HepG2 (cell line): ENCODE results near the gene CTRL. TPM values are rescaled to one million over a fixed set of nuclear protein-coding genes. Genes with fewer than 3 reads are reported as not detected.

Source experiments
- CBX1 ChIP-seq: IDR thresholded peaks from one replicate; pipeline ENCODE4 v1.6.1; 2016; ENCODE audit warnings: antibody characterized with exemption, low read depth
- DBP ChIP-seq: sonication (generic); formaldehyde crosslinking; IDR thresholded peaks from 2 replicates; pipeline ENCODE4 v1.4.0; 2020; ENCODE audit warnings: missing genetic modification reagents; ENCODE audit errors: not compliant biosample characterization
- FOXP1 ChIP-seq, 2 experiments: fragments of 450-650 bp in 1 of 2; IDR thresholded peaks; 2 replicates each; pipeline ENCODE4 v1.6.1; 2017 to 2018; ENCODE audit warnings: antibody characterized with exemption in 1 of 2
- HMGA1 ChIP-seq: sonication (generic); formaldehyde crosslinking; conservative IDR thresholded peaks from 2 replicates; pipeline ENCODE4 v1.4.0; 2020; ENCODE audit warnings: missing genetic modification reagents
- MTA1 ChIP-seq: sonication (generic); formaldehyde crosslinking; IDR thresholded peaks from 2 replicates; pipeline ENCODE4 v1.4.0; 2020; ENCODE audit warnings: missing genetic modification reagents, mild to moderate bottlenecking, borderline replicate concordance
- NCOR1 ChIP-seq: fragments of 200-600 bp; sonication (generic); IDR thresholded peaks from 2 replicates; pipeline ENCODE4 v1.7.0; 2017; ENCODE audit warnings: antibody characterized with exemption, low read length, borderline replicate concordance
- NR2F6 ChIP-seq, 2 experiments: IDR thresholded peaks; 2 replicates each; pipeline ENCODE4 v1.6.1; 2016; ENCODE audit warnings: antibody characterized with exemption in 1 of 2, mild to moderate bottlenecking in 1 of 2
- PHF21A ChIP-seq: sonication (generic); formaldehyde crosslinking; IDR thresholded peaks from 2 replicates; pipeline ENCODE4 v1.5.0; 2020; ENCODE audit warnings: mild to moderate bottlenecking, missing genetic modification reagents
- SMAD3 ChIP-seq: sonication (generic); formaldehyde crosslinking; IDR thresholded peaks from 2 replicates; pipeline ENCODE4 v1.4.0; 2020; ENCODE audit warnings: missing genetic modification reagents
- SNAI1 ChIP-seq: sonication (generic); formaldehyde crosslinking; IDR thresholded peaks from 2 replicates; pipeline ENCODE4 v1.5.0; 2020; ENCODE audit warnings: mild to moderate bottlenecking, missing genetic modification reagents, borderline replicate concordance
- TAF1 ChIP-seq: sonication (generic); formaldehyde crosslinking; IDR thresholded peaks from 2 replicates; pipeline ENCODE4 v1.4.0; 2020; ENCODE audit warnings: missing genetic modification reagents
- TBX2 ChIP-seq: sonication (generic); formaldehyde crosslinking; IDR thresholded peaks from 2 replicates; pipeline ENCODE4 v1.5.0; 2020; ENCODE audit warnings: missing genetic modification reagents, mild to moderate bottlenecking, borderline replicate concordance
- ZNF33B ChIP-seq: sonication (generic); formaldehyde crosslinking; IDR thresholded peaks from 2 replicates; pipeline ENCODE4 v1.5.1; 2020; ENCODE audit warnings: mild to moderate bottlenecking, missing genetic modification reagents
- ZNF451 ChIP-seq: sonication (generic); formaldehyde crosslinking; IDR thresholded peaks from 2 replicates; pipeline ENCODE4 v1.5.0; 2020; ENCODE audit warnings: mild to moderate bottlenecking, missing genetic modification reagents
- ZNF558 ChIP-seq: sonication (generic); formaldehyde crosslinking; IDR thresholded peaks from 2 replicates; pipeline ENCODE4 v1.9.0; 2022; ENCODE audit warnings: mild to moderate bottlenecking, missing genetic modification reagents, borderline replicate concordance
- ZNF678 ChIP-seq: sonication (generic); formaldehyde crosslinking; IDR thresholded peaks from 2 replicates; pipeline ENCODE4 v1.4.0; 2020; ENCODE audit warnings: mild to moderate bottlenecking, missing genetic modification reagents
- ZNF792 ChIP-seq: IDR thresholded peaks from 2 replicates; pipeline ENCODE4 v1.6.1; 2016
- polyA plus RNA-seq, 8 experiments: library from polyadenylated mRNA; depleted of rRNA in 3 of 8; stranded (reverse) in 7 of 8; unstranded in 1 of 8; fragments of >200 nt; fragmentation: Illumina TruSeq in 4 of 8; extraction: Trizol in 4 of 8; gene quantifications; 2 replicates each; pipeline versions ENCODE4 v1.2.1 to v1.2.3, GENCODE V29; 2011 to 2016; ENCODE audit warnings: low read depth in 4 of 8, missing spikeins in 1 of 8, mixed read lengths in 1 of 8; ENCODE audit not compliant: insufficient read depth in 1 of 8
- total RNA-seq, 5 experiments: library from RNA; depleted of rRNA; stranded (reverse); fragments of >200 nt; fragmentation: Illumina TruSeq; extraction: Trizol; gene quantifications; 2 replicates each; pipeline ENCODE4 v1.2.3, GENCODE V29; 2016; ENCODE audit warnings: low read depth in 1 of 5
- TF ChIP-seq, protein P1 (sequence below), 2 experiments: sonication (generic) in 1 of 2; formaldehyde crosslinking in 1 of 2; IDR thresholded peaks; 2 replicates each; pipeline versions ENCODE4 v1.6.1 to v1.9.0; 2014 to 2022; ENCODE audit warnings: antibody characterized with exemption in 1 of 2, borderline replicate concordance in 1 of 2, inconsistent platforms in 1 of 2, low read depth in 1 of 2, missing genetic modification reagents in 1 of 2
- TF ChIP-seq, protein P2 (sequence below): IDR thresholded peaks from 2 replicates; pipeline ENCODE4 v1.6.1; 2016; ENCODE audit warnings: missing genetic modification reagents, missing compliant biosample characterization
- TF ChIP-seq, protein P3 (sequence below): sonication (generic); formaldehyde crosslinking; conservative IDR thresholded peaks from 2 replicates; pipeline ENCODE4 v1.8.0; 2022; ENCODE audit warnings: missing genetic modification reagents

The CTRL gene
- total and polyA plus RNA-seq, 2 of the 13 experiments (the other 11 are each of a cell fraction or from before 2014, with no cell fraction given), result 1.9 to 2.7 TPM

GRCh38 chr16:67969254-67970039 is 37.8 kb upstream of the CTRL start (continued):
- TF ChIP-seq DBP (CRISPR knock-in tag) (no peak), NCOR1 (no peak), CBX1 (no peak), HMGA1 (CRISPR knock-in tag) (no peak), SMAD3 (no peak), ZNF678 (CRISPR knock-in tag) (no peak), FOXP1 (IDR thresholded peaks at IDR 0.05) (no peak), FOXP1 (CRISPR knock-in tag; IDR thresholded peaks at IDR 0.05) (no peak; the same call in 1 of the 2 replicates), MTA1 (peak; percentile 33; the same call in 1 of the 2 replicates), NR2F6 (IDR thresholded peaks at IDR 0.05) (0 out of 2 replicates have a peak, but pooled peaks have one; percentile 0), NR2F6 (CRISPR knock-in tag; IDR thresholded peaks at IDR 0.05) (0 out of 2 replicates have a peak, but pooled peaks have one; percentile 11), PHF21A (CRISPR knock-in tag) (no peak; the same call in 1 of the 2 replicates), TAF1 (peak; percentile 52; the same call in 1 of the 2 replicates), TBX2 (CRISPR knock-in tag) (peak; percentile 41; the same call in 1 of the 2 replicates), ZNF33B (CRISPR knock-in tag) (0 out of 2 replicates have a peak, but pooled peaks have one; percentile 21), ZNF792 (no peak; the same call in 1 of the 2 replicates), ZNF558 (CRISPR knock-in tag) (no peak), ZNF451 (no peak), SNAI1 (CRISPR knock-in tag) (peak; percentile 15; the same call in 1 of the 2 replicates)
- TF ChIP-seq, protein P1, sequence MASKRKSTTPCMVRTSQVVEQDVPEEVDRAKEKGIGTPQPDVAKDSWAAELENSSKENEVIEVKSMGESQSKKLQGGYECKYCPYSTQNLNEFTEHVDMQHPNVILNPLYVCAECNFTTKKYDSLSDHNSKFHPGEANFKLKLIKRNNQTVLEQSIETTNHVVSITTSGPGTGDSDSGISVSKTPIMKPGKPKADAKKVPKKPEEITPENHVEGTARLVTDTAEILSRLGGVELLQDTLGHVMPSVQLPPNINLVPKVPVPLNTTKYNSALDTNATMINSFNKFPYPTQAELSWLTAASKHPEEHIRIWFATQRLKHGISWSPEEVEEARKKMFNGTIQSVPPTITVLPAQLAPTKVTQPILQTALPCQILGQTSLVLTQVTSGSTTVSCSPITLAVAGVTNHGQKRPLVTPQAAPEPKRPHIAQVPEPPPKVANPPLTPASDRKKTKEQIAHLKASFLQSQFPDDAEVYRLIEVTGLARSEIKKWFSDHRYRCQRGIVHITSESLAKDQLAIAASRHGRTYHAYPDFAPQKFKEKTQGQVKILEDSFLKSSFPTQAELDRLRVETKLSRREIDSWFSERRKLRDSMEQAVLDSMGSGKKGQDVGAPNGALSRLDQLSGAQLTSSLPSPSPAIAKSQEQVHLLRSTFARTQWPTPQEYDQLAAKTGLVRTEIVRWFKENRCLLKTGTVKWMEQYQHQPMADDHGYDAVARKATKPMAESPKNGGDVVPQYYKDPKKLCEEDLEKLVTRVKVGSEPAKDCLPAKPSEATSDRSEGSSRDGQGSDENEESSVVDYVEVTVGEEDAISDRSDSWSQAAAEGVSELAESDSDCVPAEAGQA (IDR thresholded peaks at IDR 0.05; ENCODE audit: low read depth), result no peak
- TF ChIP-seq, protein P1 (CRISPR knock-in tag; IDR thresholded peaks at IDR 0.05; ENCODE audit: borderline replicate concordance), result no peak
- TF ChIP-seq, protein P2, sequence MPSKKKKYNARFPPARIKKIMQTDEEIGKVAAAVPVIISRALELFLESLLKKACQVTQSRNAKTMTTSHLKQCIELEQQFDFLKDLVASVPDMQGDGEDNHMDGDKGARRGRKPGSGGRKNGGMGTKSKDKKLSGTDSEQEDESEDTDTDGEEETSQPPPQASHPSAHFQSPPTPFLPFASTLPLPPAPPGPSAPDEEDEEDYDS (CRISPR knock-in tag), result peak; percentile 51; the same call in 1 of the 2 replicates
- TF ChIP-seq, protein P3, sequence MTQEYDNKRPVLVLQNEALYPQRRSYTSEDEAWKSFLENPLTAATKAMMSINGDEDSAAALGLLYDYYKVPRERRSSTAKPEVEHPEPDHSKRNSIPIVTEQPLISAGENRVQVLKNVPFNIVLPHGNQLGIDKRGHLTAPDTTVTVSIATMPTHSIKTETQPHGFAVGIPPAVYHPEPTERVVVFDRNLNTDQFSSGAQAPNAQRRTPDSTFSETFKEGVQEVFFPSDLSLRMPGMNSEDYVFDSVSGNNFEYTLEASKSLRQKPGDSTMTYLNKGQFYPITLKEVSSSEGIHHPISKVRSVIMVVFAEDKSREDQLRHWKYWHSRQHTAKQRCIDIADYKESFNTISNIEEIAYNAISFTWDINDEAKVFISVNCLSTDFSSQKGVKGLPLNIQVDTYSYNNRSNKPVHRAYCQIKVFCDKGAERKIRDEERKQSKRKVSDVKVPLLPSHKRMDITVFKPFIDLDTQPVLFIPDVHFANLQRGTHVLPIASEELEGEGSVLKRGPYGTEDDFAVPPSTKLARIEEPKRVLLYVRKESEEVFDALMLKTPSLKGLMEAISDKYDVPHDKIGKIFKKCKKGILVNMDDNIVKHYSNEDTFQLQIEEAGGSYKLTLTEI (CRISPR knock-in tag), result no peak
